HG02943 (cell line): ENCODE data around the gene CAMSAP2.

Source experiments
- ATAC-seq: cut with Tn5 transposase; IDR thresholded peaks from one replicate; pipeline ENCODE4 v1.9.1; 2021; ENCODE audit warnings: mild to moderate bottlenecking, low read depth, moderate library complexity; ENCODE audit not compliant: unreplicated experiment

CAMSAP2 gene

GRCh38 chr1:200874694-200875093 is 136.0 kb downstream of the CAMSAP2 start:
- ATAC-seq = no peak

DNA sequence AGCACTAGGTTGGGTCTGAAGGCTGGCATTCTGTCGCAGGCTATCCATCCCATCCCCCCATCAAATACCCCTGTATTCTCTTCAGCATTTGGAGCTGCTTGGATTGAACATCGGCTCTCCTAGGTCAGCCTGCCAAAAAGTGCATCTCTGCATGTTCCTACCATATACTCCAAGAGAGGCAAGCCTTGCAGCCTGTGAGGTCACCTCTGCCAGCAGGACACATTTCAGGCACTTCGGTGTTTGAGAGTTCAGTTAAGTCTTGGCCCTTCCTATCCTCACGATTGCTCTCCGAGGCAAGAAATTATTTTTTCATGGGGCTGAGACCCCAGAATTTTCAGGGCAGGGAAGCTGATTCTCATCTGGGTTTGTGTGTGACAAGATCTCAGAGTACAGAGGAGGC is 136.7 kb downstream of the CAMSAP2 start:
- no peak for ATAC-seq

GRCh38 chr1:200877010-200877409 is 138.3 kb downstream of the CAMSAP2 start:
- no peak for ATAC-seq

- peak; percentile 63 for ATAC-seq
These were observed 139.3 kb downstream of the CAMSAP2 start for GRCh38 chr1:200877839-200878551.

GRCh38 chr1:200880212-200880611 is 141.5 kb downstream of the CAMSAP2 start:
- peak; percentile 50 for ATAC-seq

DNA sequence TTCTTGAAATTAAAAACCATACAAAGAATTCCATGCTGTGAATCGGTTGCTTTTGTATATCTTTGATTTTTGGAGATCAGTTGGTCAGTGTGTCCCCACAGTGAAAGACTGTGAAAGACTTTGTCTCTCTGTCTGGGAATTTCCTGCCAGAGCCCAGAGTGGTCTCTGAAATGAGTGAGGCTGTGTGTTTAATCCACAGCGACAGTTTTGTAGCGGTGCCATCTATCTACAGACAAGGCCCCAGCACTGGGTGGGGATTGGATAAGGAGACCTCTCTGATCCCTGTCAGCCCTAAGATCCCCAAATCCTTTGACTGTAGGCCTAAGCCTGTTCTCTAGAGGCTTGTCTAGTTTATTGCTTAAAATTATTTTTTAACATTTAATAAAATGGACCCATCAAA is 144.4 kb downstream of the CAMSAP2 start:
- no peak for ATAC-seq

GRCh38 chr1:200885623-200886402 is 147.1 kb downstream of the CAMSAP2 start:
- ATAC-seq = no peak

DNA sequence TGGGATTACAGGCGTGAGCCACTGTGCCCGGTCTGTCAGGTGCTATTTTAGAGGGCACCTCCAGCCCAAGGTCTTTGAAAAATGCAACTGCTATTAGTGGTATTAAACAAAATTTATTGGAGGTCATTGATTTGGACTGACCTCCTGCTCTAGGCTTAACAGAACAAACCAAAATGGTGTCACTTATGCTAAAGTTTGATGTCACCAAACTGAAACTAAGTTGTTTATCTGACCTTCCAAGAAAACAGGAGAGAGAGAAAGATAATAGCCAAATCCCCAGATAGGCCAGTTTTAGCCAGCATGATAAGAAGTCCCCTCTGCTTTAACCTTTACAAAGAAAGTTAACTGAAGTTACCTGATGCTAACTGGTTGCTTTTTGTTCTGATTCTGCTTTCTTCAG is 147.9 kb downstream of the CAMSAP2 start:
- no peak for ATAC-seq

GRCh38 chr1:200887036-200887435 is 148.3 kb downstream of the CAMSAP2 start:
- no peak for ATAC-seq

- ATAC-seq = no peak
These were observed 149.2 kb downstream of the CAMSAP2 start for GRCh38 chr1:200887772-200888348.

DNA sequence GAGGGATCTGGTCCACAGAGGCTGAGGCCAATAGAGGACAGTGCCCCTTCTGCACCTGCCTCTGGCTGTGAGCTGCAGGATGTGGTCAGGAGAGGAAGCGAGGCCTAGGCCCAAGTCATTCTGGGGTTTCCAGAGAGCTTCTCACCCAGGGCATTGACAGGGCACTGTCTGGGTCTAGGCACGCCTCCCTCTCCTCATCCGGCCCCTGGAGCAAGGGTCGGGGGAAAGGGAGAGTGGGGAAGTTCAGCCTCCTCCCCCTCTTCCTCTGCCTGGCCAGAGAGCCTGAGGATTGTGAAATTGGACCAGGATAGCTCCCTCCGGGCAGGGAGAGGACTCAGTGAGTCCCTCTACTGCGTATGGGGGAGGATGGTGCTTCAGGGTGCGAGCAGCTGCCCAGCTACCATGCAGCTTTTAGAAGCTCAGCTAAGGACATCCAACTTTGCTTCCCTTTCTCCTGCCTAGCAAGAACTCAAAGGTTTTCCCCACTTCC is 149.7 kb downstream of the CAMSAP2 start:
- ATAC-seq = peak; percentile 86

DNA sequence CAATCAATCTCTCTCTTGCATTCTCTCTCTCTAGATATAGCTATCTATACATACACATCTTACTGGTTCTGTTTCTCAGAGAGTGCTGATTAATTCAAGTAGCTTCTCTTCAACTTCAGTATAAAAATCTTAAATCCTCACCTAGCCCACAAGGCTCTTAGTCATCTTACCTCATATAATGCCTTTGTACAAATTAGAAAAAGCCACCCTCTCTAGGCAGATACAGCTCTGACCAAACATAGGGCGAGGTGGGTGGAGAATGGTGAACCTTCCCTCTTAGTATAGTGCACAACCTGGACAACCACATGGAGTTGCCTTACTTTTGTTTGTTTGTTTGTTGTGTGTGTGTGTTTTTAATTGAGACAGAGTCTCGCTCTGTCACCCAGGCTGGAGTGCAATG is 150.9 kb downstream of the CAMSAP2 start:
- ATAC-seq = no peak

DNA sequence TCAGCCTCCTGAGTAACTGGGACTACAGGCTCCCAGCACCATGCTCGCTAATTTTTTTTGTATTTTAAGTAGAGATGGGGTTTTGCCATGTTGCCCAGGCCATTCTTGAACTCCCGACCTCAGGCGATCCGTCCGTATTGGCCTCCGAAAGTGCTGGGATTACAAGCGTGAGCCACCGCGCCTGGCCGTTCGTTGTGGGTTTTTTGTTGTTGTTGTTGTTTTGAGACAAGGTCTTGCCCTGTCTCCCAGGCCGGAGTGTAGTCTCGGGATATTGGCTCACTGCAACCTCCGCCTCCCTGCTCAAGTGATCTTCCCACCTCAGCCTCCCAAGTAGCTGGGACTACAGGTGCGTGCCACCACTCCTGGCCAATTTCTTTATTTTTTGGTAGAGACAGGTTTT is 151.3 kb downstream of the CAMSAP2 start:
- ATAC-seq = no peak

DNA sequence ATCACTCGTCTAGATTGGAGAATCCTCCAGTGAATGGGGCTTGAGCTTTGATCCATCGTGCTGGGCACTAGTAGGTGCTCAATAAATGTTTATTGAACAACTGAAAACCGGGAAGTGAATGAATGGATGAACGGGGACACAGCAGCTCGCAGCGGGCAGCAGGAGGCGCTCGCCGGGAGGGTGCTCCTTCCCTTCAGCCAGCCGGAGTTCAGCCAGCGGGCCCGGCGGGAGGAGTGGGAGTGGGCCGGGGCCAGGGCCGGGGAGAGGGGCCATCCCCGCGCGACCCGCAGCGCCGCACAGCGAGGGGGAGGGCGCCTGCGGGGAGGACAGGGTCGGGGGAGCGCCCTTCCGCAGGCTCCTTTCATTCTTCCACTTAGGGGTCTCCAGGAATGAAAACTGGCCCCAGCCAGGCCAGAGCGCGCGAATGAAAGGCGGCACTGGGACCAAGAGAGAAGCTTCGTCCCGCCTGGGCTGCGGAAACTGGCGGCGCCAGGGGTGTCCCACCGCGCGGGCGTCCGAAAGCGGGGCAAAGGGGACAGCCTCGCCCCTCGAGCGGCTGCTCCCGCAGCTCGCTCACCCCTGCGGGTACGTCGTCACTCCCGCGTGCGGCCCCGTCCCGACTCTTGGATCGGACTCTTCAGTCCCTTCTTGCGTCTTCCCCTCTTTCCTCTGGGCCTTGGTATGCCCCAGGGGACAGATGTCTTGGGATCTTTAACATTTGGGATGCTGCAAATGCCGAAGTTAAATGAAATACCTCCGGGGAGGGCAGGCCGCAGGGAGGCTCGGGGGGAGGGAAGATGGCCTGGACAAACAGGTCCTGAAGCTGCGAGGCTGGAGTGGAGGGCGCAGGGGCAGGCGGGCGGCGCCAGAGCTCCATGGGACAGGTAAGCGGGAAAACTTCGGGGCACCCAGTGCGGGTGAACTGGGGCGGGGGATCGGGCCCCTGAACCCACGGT is 152.4 kb downstream of the CAMSAP2 start:
- no peak for ATAC-seq

DNA sequence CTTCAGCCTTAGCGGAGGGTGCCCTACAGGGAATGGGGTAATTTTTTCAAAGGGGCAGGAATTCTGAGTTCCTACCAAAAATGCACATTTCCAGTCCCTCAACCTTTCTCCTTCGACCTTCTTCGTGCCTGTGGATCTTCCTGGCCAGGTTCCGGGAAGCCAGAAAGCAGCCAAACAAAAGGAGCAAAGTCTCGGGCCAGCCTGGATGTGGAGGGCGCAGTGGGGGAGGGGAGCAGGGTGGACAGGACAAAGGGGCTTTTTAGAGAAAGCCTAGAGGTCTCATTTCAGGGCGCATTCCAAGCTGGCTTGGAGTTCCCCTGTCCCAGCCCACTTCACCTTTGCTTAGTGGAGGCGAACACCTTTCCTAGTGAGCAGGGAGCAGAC is 153.1 kb downstream of the CAMSAP2 start:
- ATAC-seq = no peak

DNA sequence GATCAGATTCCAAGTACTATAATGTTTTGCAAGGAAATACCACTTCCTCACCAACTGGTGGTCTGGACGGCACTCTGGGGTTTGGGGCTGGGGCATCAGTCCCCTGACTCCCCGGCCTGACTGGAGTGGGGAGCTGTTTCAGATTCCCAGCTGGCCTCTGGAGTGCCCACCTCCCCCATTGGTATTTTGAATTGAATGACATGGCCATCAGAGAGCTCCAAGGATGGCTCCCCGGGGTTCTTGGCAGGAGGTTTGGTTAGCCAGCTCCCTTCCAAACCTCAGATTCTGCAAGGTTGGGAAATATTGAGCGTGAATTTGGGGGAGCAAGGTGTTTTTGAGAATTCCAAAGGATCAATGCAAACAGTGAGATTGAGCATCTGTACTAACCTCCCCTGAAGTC is 153.9 kb downstream of the CAMSAP2 start:
- no peak for ATAC-seq

DNA sequence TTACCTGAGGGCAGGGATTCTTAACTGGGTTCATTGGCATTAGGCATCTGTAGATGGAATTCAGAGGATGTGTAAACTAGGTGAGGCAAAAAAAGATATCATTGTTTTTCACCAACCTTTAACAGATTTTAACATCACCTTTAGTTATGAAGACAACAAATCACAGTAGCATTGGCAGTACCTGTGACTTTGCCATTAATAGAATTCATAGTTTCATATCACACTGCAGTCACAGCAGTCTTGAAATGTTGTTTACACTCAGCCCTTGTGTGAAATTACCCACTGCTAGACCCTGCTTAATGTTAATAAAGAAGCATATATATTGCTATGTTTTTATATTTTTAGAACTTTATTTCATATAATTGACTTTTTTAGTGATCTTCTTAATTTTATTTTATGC is 154.3 kb downstream of the CAMSAP2 start:
- no peak for ATAC-seq

DNA sequence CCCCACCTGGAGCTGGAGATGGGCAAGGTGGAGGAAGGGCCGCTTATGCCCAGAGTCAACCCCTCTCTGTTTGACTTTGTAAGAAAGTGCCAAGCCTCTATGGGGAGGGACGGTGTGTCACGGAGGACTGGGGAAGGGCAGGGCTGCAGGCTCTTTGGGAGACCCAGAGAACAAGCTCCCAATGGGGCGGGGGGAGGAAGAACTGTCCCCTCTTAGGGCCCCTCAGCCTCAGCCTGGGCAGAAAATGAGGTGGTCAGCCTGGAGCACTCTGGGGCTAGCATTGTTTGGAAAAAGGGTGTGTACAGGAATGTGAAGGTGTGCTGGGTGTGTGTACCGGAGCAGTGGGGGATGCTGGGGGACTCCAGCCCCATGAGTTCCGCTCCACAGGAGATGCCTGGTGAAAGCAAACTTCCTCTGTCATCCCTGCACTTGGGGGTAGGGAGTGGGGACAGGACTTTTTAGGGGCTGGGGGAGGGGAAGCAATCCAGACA is 154.8 kb downstream of the CAMSAP2 start:
- ATAC-seq = no peak

GRCh38 chr1:200894712-200895442 is 156.2 kb downstream of the CAMSAP2 start, which contains the start of gene INAVA:
Gene INAVA (plus strand): TSS chr1:200894900. CDS start chr1:200898401, 3,501 bp downstream.
- ATAC-seq = no peak

GRCh38 chr1:200895443-200895789 is 156.7 kb downstream of the CAMSAP2 start:
- ATAC-seq = no peak
